HG03025 (cell line): ENCODE data around the gene NOVA2.
A peak's percentile ranks its signal among the peaks of the same experiment; 100 is the strongest.

Source experiments
- ATAC-seq: cut with Tn5 transposase; IDR thresholded peaks from one replicate; pipeline ENCODE4 v1.9.1; 2021; ENCODE audit warnings: mild to moderate bottlenecking, moderate library complexity; ENCODE audit not compliant: unreplicated experiment, low FRiP score

Gene NOVA2

DNA sequence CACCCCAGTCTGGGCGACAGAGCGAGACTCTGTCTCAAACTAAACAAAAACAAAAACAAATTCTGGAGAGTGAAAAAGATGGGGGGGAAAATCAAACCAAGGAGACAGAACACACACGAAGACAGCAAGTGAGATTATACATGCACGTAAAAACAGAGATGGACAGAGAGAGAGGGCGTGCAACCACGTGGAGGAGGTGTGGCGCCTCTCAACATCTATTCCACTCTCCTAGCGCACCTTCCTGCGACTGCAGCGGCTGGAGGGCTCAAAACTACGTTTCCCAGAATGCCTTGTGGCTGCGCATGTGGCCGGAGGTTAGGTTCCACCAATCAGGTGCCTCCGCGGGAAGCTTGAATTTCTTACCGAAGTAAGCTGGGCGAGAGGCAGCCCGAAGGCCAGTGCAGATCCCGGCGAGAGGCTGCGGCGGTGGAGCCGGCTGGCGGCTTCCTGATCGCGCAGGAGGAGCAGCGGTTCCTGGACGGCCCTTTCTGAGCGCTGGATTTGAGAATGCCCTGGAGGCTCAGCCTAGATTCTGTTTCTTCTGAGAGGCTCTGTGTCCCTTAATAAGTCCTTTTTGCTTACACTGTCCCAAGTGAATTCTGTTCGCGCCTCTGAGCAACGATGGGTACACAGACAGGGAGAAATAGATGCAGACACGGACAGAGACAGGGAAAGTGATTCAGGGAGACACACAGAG is 46.0 kb downstream of the NOVA2 start:
- ATAC-seq: no peak

DNA sequence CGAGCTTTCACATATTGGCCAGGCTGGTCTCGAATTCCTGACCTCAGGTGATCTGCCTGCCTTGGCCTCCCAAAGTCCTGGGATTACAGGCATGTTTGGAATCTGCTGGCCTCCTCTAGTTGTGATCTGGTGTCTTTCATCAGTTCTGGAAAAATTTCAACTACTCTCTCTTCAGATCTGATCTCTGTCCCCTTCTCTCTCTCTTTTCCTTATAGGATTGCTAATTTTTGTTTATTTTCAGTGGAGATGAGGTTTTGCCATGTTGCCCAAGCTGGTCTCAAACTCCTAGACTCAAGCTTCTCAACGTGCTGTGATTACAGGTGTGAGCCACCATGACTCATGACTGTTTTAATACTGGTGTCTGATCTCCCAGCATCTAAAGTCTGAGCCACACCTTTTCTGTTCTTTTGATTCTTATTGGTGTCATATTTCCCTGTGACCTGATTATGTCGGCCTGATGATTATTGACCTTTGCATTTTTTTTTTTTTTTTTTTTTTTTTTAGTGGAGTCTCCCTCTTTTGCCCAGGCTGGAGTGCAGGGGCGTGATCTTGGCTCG is 48.7 kb downstream of the NOVA2 start:
- ATAC-seq: no peak

DNA sequence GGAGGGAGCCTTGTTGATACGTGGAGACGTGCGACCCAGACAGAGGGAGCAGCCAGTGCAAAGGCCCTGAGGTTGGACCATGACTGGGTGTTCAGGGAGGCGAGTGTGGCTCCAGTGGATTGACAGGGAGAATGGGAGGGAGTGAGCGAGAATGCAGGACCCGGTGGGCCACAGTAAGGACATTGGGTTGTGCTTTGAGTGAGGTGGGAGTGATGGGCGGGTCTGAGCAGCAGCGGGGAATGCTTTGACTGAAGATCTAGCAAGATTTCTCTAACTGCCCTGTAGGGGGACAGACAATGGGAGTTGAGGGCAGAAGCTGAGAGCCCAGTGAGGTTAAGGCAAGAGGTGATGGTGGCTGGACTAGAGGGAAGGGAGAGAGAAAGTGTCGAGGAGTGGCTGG is 51.4 kb downstream of the NOVA2 start:
- no peak for ATAC-seq

DNA sequence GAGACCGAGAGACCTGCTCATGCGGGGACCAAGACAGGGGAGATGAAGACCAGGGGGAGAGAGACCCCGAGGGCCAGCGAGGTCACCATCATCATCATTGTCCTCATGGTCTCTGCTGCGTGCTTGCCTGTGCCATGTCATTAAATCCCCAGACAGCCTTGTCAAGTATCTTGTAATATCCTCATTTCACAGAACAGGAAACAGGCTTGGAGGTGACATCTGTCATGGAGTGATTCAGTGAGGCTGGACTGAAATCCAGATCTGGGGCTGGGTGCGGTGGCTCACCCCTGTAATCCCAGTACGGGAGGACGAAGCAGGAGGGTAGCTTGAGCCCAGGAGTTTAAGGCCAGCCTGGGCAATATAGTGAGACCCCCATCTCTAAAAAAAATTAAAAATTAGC is 53.2 kb downstream of the NOVA2 start:
- ATAC-seq: no peak

DNA sequence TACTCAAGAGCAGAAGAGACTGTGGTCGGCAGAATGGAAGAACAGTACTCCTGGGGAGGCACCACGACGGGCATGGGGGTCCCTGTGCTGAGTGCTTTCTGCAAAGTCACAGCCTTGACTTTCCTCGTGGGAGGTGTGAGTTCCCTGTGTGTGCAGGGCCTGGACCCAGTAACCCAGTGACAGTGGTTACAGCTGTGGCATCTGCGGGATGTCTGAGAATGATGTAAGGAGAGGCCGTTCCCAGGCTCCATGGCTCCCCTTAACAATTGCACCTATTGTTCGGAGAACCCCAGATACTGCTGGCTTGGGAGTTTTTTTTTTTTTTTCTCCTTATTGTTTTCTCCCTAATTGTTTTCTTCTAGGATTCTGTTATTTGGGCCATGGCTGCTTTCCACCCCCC is 54.0 kb downstream of the NOVA2 start:
- ATAC-seq: no peak

DNA sequence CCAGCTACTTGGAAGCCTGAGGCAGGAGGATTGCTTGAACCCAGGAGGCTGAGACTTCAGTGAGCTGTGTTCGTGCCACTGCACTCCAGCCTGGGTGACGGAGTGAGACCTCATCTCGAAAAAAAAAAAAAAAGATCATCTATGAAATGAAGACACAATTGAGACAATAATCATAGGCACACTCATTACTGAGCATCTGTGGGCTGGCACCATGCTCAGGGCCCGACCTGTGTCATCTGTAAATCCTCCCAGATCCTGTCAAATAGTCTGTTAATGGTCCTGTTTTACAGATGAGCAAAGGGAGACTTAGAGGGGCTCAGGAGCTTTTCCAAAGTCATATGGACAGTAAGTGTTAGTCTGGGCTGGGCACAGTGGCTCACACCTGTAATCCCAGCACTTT is 54.9 kb downstream of the NOVA2 start:
- no peak for ATAC-seq

DNA sequence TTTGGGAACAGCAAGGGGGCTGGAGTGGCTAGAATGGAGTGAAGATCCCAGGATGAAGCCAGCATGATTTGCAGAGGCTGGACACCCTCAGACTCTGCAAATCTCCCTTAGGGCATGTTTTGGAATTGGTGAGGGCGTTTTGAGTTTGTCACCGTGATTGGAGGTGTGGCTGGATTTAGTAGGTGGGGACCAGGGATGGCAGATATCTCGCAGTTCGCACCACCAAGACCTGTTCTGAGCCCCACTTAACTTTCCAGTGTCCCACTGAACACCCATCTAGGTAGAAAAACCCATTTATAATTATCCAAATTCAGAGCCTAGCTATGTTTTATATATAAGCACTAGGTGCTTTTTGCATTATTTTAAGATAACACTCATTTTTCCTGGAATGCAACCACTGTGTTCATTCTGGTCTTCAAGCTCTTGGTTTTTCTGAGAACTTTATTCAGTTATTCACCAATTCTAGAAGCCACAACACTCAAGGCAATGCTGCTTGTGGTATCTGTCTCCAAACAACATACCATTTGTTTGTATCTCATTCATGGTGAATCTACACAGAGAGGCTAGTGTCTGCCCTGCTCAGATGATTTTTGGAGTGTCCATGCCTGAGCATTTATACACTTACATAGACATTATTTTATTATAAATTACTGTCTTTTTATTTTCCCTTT is 56.1 kb downstream of the NOVA2 start:
- no peak for ATAC-seq

DNA sequence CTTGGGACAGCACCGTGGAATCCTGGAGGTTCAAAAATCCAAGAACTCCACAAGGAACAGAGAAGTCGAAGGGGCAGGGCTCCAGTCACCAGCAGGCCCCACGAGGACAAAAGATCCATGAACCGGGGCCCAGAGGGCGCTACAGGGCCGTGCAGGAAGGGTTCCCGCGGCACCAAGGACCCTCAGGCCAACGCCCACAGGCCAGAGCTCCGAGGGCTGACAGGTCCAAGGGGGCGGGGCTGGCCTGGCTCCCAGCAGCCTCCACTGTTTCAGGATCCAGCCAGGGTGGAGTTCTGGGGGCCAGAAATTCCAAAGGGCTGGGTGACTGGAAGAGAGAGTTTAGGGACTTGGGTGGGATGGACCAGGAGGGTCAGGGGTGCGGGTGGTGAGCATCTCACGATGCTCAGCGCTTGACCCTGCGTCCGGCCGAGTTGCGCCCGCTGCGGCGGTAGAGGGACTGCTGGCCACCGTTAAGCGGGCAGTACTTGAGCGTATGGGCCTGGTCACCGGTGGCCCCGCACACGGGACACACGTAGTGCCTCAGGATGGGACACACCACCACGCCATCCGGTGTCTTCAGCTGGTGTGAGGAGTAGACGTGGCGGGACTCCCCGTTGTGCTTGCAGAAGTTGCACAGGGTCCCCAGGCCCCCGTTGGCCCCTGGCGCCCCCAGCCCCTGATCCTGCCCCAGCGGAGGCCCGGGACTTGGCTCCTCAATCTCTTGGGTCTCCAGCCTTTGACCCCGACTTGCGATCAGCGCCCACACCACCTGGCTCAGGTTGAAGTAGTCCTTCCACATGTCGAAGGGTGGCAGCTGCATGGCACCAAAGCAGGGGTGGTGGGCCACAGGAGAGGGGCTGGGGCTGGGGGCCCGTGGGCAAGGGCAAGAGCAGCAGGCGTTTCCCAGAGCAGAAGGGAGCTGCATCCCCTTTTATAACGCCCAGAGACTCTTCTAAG is 59.5 kb downstream of the NOVA2 start, which contains the start of gene NANOS2:
Gene NANOS2 (minus strand): TSS at position 905 of the 957 bp plus-strand sequence. CDS start 85 bp downstream, at position 820.
- no peak for ATAC-seq

DNA sequence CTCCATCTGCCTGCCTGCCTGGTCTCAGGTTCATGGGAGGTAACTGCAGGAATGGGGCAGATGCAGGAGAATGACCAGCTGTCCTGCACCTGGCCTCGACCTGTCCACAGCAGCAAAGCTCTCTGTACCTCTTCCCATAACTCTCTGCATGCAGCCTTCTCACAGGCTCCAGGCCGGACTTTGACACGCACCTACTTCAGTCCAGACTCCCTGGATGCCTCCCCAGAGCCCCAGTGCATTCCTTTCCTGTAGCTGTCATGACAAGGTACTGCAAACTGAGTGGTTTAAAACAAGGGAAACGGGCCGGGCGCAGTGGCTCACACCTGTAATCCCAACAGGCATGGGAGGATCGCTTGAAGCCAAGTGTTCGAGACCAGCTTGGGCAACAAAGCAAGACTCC is 62.4 kb downstream of the NOVA2 start:
- ATAC-seq: no peak

DNA sequence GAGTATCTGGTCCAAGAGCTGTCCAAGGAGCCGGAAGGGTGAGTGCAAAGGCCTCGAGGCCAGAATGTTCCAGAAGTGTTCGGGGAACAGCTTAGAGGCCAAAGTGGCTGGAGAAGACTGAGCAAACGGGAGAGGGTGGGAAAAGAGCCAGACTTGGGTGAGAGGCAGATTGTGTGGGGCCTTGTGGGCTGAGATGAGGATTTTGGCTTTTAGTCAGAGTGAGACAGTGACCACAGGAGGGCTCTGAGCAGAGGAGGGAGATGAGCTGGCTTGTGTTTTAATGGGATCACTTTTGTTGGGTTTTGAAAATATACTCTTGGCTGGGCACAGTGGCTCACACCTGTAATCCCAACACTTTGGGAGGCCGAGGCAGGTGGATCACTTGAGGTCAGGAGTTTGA is 64.7 kb downstream of the NOVA2 start:
- ATAC-seq: no peak

DNA sequence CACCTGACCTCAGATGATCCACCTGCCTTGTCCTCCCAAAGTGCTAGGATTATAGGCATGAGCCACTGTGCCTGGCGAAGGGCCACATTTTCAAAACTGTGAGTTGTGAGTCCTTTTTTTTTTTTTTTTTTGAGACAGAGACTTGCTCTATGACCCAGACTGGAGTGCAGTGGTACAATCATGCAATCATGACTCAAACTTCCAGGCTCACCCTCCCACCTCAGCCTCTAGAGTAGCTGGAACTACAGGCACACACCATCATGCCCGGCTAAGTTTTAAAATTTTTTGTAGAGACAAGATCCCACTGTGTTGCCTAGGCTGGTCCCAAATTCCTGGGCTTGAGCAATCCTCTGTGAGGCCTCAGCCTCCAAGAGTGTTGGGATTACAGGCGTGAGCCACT is 67.4 kb downstream of the NOVA2 start:
- ATAC-seq: no peak

DNA sequence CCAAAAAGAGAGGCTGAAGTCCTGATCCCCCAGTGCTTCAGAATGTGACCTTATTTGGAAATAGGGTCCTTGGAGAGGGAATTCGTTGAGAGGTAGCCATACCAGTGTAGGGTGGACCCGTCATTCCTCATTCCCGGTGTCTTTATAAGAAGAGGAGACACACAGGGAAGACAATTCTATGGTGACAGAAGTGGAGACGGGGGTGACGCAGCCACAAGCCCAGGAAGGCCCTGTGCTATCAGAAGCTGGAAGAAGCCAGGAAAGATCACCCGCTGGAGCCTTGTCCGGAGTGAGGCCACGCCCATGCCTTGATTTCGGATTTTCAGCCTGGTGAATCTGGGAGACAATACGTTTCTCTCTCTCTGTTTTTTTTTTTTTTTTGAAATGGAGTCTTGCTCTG is 68.7 kb downstream of the NOVA2 start:
- no peak for ATAC-seq

DNA sequence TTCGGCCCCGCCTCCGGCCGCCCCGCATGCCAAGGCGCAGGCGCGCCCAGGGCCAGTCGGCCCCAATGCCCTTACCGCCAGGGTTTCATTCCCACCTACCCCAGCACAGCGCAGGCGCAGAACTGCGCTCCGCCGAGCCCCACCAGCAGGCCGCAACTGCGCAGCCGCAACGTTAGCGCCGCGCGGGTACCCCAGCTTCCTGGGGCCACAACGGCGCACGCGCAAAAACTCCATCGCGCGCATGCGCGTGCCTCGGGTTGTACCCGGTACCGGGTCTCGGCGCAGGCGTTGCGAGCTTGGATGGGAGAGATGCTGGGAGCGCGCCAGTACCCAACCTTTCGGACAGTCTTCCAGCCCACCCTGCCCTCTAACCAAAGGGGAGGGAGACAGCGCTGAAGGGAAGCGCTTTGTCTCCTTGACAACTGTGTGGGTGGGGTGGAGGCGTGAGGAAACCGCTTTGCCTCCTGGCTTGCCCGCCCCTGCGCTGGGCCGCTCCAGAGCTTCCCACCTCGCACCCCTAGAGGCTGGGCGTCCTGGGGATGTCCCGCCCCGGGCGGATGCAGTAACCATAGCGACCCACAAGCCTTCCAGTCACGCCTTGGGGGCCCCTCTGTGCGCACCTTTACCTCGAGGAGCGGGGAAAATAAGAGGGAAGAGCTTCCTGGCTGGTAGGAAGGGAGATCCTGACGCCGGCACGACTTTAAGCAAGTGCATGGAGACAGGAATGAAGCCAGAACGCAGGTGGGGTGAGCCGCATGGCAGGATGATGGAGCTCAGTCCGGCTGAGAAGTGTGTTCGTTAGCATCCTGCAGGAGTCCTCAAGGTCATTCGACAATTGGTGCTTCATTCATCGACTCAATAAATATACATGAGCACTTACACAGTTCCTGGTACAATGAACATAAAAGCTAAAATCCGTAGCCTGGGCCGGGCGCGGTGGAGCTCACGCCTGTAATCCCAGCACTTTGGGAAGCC is 70.7 kb downstream of the NOVA2 start:
- peak; percentile 75 for ATAC-seq

DNA sequence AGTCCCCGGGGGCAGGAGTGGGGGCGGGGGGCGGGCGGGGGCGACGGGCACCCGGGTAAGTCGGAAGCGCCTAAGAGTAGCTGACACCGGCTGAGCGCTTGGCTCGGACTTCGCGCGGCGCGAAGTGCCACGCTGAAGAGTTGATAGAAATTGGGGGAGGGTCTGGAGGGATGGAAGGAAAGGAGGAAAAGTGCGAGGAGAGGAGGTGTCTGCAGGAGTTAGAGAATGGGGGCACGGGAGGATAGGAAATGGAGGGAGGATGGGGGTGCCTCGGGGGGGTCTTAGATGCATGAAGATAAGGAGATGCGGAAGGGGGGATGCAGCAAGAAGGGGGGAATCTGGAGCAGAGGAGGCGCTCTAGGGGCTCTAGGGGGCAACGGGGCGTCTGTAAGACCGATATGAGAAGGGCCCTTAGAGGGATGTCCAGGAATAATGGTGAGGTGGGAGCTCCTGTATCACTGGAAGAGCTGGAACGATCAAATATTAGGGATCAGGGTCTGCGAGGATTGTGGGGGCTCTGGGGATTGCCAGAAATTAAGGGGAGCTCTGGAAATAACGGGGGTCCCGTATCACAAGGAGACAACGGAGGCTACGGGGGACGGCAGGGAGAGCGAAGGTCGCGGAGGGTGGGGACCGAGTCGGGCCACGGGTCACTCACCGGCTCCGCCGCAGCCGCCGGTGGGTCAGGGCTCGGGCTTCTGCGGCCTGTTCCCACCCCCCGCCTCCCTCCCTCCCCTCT is 71.6 kb downstream of the NOVA2 start, which contains the start of gene MYPOP:
Gene MYPOP (minus strand): TSS at position 702 of the 739 bp plus-strand sequence. CDS start 840 bp downstream, outside the sequence.
- no peak for ATAC-seq

DNA sequence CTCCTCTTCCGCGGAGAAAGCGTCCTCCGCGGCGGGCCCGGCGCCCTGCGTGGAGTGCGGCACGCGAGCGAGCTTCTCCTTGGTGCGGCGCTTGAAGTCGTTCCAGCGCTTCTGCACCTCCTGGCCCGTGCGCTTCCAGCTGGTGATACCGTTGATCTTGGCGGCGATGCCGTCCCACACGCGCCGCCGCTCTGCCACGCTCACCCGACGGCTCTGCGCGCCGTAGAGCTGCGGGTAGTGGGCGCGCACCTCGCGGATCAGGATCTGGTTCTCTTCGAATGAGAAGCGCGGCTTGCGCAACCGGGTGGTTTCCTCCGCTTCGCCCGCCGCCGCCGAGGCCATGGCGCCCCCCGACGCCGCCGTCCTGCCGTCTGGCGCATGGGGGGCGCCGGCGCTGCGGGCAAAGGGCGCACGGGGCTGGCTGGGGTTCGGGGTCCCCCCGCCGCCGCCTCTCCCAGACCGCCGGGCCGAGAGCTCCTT is 72.2 kb downstream of the NOVA2 start:
- no peak for ATAC-seq

DNA sequence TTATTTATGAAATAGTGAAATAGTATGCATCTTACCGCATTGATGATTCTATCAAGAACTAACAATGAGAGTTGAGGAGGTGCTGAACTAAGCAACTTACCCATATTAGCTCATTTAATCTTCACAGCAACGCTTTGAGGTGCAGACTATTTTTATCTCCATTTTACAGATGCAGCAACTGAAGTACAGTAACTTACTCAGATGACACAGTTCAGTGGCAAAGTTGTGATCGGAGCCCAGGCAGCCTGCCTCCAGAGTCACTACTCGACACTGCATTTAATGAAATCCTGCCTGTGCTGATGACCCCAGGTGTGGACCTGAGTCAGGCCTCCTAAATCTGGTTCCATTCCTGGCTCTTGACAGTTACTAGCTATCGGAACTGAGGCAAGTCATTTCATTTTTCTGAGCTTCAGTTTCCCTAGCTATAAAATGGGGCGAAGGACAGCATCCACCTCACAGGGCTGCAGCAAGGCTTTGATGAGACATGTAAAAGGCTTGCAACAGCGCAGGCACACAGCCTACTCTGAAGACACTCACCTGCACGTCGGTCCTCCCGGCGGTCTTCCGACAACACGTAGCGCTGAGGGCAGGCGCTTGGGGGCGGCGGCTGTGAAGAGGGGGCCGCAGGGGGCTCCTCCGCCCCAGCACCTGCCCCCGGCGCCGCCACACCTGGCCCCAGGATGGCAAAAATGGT is 72.8 kb downstream of the NOVA2 start:
- ATAC-seq: no peak

DNA sequence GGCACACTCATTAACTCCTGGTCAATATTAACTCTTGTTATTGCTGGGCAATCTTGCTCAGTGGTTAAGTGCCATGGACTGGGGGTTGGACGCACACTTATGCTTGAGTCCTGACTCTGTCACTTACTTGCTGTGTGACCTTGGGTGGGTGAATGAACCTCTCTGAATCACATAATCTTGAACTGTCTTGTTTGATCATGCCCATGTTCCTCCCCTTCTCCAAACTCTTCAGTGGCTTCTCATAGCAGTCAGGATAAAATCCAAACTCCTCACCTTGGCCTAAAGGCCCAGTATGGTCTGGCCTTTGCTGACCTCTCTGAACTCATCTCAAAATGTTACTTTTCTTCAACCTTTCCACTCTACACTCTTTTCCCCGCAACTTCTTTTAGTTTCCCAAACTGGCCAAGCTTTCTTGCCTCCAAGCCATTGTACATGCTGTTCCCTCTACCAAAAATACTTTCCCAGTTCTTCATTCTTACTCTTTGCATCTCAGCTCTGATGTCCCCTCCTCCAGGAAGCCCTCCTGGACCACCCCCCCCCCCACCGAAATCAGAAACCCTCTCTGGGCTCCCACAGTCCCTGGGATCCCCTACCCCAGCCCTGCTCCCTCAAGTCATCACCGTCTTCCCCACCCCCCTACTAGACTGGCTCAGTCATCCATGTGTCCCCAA is 73.6 kb downstream of the NOVA2 start:
- ATAC-seq: no peak

DNA sequence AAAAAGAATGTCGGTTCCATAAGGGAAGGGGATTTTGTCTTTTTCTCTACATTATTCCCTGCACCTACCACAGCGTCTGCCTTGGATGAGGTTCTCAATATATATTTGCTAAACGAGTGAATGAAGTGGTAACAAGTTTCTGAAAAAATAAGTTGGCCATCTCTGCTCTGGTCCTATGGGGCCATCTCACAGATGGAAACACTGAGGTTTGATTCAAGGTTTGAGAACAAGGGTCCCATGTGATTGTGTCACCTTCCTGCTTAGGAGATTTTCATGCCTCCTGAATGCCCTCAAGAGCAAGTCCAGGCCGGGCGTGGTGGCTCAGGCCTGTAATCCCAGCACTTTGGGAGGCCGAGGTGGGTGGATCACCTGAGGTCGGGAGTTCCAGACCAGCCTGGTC is 74.4 kb downstream of the NOVA2 start:
- ATAC-seq: no peak
